Bronchus fibroblast of lung (primary cell): ENCODE data around the gene DENR. TPM values are rescaled to one million over a fixed set of nuclear protein-coding genes. Genes with fewer than 3 reads are reported as not detected.

ENCODE experiments used
- total RNA-seq: library from RNA; depleted of rRNA; stranded (reverse); fragments of >200 nt; gene quantifications from 2 replicates; pipeline ENCODE4 v1.2.3, GENCODE V29; 2015

The DENR gene, protein sequence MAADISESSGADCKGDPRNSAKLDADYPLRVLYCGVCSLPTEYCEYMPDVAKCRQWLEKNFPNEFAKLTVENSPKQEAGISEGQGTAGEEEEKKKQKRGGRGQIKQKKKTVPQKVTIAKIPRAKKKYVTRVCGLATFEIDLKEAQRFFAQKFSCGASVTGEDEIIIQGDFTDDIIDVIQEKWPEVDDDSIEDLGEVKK
- total RNA-seq: 26.9 and 30.3 TPM in 2 replicates

DNA sequence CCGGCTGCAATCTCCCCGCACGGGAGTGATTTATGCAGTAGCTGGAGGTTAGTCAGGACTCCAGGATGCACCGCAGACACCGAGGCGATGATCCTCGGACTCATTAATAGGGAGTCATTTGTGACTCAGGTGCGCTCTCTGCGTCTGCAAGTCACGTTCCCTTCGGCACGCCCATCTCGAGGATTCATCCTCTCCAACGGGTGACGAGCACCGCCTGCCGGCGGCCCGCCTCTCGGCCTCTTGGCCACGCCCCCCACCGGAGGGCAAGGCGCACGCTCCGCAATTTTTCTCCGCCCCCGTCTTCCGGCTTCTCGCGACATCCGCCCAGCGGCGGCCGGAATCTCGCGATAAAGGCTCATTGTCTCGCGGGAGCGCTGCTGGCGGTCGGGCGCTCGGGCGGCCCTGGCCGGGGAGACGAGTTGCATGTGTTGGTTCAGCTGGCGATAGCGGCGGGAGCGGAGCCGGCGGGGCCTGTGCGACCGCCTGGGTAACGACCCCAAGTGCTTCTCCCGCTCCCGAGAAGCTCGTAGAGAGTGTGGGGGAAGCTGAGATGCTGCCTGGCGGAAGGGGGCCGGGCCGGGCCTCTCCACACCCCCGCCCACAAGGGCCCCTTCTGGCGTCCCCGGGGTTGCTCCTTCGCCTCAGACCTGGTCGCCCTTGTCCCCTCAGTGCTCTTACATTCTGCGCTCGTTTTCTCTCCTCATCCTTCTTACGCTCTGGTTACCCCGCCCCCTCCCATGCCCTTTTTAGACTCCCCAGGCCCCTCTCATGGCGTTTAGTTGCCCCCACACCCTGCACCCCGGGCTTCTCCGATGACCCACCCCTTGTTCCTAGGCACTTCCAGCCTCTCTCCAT, at the start of gene DENR:
DENR (plus strand) TSS at position 361 of the 855 bp plus-strand sequence. CDS start 878 bp downstream, outside the sequence.

DNA sequence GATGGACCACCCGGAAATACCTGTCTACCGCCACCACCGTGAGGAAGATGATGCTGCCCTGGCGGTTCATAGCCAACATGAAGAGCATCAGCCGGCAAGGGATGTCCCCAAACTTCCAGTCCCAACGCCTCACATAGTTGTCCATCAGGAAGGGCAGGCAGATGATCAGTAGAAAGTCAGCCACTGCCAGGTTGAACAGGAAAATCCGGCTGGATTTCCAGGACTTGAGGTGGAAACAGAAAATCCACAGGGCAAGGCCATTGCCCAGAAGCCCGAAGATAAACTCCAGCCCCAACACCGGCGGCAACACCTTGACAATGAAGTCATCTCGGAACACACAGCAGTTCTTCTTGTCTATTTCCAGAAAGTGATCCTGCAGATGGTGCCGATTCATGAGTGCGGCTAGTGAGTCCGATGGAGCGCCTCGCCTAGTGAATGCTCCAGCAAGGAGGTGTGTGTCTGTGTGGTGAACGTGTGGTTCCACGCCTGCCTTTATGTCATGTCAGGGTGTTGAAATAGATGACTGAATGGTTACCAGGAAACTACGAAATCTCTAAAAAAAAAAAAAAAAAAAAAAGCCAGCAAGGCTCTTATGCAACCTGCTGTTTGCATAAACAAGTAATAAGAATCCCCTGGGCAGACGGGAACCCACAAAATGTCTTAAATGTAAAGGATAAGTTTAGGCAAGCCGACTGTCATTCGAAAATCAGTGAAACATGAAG, 49.6 kb upstream of the DENR start, which contains the start of gene HCAR2:
HCAR2 (minus strand) TSS at position 468 of the 722 bp plus-strand sequence; CDS start at position 394, 74 bp downstream.

DNA sequence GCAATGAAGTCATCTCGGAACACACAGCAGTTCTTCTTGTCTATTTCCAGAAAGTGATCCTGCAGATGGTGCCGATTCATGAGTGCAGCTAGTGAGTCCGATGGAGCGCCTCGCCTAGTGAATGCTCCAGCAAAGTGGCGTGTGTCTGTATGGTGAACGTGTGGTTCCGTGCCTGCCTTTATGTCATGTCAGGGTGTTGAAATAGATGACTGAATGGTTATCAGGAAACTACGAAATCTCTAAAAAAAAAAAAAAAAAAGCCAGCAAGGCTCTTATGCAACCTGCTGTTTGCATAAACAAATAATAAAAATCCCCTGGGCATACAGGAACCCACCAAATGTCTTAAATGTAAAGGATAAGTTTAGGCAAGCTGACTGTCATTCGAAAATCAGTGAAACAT, 36.0 kb upstream of the DENR start, which contains the start of gene HCAR3:
HCAR3 (minus strand) TSS at position 154 of the 400 bp plus-strand sequence; CDS start at position 80, 74 bp downstream.

DNA sequence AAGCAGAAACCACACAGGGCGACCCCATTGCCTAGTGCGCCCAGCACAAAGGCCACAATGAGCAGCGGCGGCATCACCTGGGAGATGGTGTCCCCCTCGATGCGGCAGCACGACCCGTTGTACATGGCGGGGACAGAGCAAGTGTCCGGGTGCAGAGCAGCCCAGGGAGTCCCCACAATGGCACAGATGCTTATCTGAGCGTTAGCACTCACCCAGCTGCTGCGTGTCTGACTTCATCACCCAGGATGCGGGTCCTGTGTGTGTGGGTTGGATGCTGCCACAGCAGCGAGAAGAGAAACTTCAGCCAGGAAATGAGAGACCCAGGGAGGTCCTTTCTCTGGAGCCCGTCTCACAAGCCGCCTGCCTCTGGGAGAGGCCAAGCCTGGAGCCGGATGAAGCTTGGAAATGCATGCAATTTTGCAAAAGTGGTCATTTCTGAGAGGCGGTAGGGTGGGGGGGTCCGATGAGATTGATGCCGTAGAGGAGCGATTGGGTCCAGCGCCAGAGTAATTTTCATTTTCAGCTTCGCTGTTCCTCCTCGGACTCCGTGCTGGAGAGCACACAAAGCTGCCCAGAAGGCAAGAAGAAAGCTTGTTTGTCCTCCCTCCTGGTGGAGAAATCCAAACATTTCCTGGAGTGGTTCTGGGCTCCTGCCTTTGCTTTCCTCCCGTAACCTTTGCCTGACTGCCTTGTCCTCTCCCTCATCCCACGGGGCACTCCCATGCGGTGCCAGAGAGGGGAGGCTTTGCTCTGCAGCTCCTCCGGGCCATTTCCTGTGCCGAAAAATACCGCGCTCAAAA, 22.2 kb upstream of the DENR start, which contains the start of gene HCAR1:
HCAR1 (minus strand) TSS at position 630 of the 800 bp plus-strand sequence; CDS start at position 125, 505 bp downstream.

Other genes with a start within 250 kb of the DENR start
- gene RSRC2, start 225.9 kb upstream of the DENR start, total RNA-seq: 18.6 and 27.1 TPM in 2 replicates
- 32.3 and 36.5 TPM in 2 replicates for gene KNTC1, start 225.6 kb upstream of the DENR start, total RNA-seq
- gene HCAR2, start 49.5 kb upstream of the DENR start, total RNA-seq: not detected in 2 replicates
- gene HCAR3, start 36.0 kb upstream of the DENR start, total RNA-seq: not detected in 2 replicates
- 0.34 and 0.74 TPM in 2 replicates for gene HCAR1, start 22.0 kb upstream of the DENR start, total RNA-seq
- under 0.01 TPM in 1 of 2 replicates, not detected in the other for gene CCDC62, start 21.7 kb downstream of the DENR start, total RNA-seq
- gene HIP1R, start 82.6 kb downstream of the DENR start, total RNA-seq: 31.1 and 31.5 TPM in 2 replicates
- 27.7 and 30.0 TPM in 2 replicates for gene VPS37B, start 143.3 kb downstream of the DENR start, total RNA-seq
- 7.7 and 9.1 TPM in 2 replicates for gene ABCB9, start 213.6 kb downstream of the DENR start, total RNA-seq
- 14.6 and 16.3 TPM in 2 replicates for gene OGFOD2, start 222.4 kb downstream of the DENR start, total RNA-seq
- gene ARL6IP4, start 227.9 kb downstream of the DENR start, total RNA-seq: 173 and 203 TPM in 2 replicates